K562 (cell line): Measurements from ENCODE around the gene TMEM132C. TPM values are rescaled to one million over a fixed set of nuclear protein-coding genes. Genes with fewer than 3 reads are reported as not detected.

Experiments used
- FOXP4 ChIP-seq: sonication (generic); formaldehyde crosslinking; IDR thresholded peaks from 2 replicates; pipeline ENCODE4 v1.8.0; 2022; ENCODE audit warnings: mild to moderate bottlenecking, missing genetic modification reagents, borderline replicate concordance
- MGA ChIP-seq: fragments of 450-650 bp; IDR thresholded peaks from 2 replicates; pipeline ENCODE4 v1.6.1; 2016; ENCODE audit warnings: mild to moderate bottlenecking, moderate library complexity
- SRF ChIP-seq, 2 experiments: fragments of 250-450, 450-650 bp in 1 of 2; sonication (Bioruptor Pico) in 1 of 2; sonication (generic) in 1 of 2; formaldehyde crosslinking; IDR thresholded peaks; 2 replicates each; pipeline versions ENCODE4 v1.5.0 to v1.5.1; 2020 to 2022; ENCODE audit warnings: mild to moderate bottlenecking in 1 of 2, missing genetic modification reagents in 1 of 2
- TGIF2 ChIP-seq: sonication (generic); formaldehyde crosslinking; IDR thresholded peaks from 2 replicates; pipeline ENCODE4 v1.8.1; 2022; ENCODE audit warnings: mild to moderate bottlenecking, missing genetic modification reagents, moderate library complexity
- ZBTB2 ChIP-seq: fragments of 450-650 bp; IDR thresholded peaks from 2 replicates; pipeline ENCODE4 v1.6.1; 2016; ENCODE audit warnings: antibody characterized with exemption
- ZSCAN29 ChIP-seq: fragments of 450-650 bp; IDR thresholded peaks from 2 replicates; pipeline ENCODE4 v1.6.1; 2017
- polyA plus RNA-seq, 8 experiments: library from polyadenylated mRNA; depleted of rRNA in 4 of 8; stranded (reverse) in 5 of 8; unstranded in 3 of 8; fragments of >200 nt; fragmentation: Nextera tagmentation in 2 of 8; fragmentation: Illumina TruSeq in 1 of 8; extraction: Ambion mirVana in 2 of 8; extraction: Trizol in 1 of 8; gene quantifications; 2 replicates each; pipeline versions ENCODE4 v1.2.1 to v1.2.3, GENCODE V29; 2011 to 2014; ENCODE audit warnings: inconsistent platforms in 1 of 8, missing spikeins in 1 of 8
- total RNA-seq, 7 experiments: library from RNA; depleted of rRNA in 6 of 7; stranded (reverse); fragments of >200 nt in 6 of 7; fragmentation: Illumina TruSeq in 2 of 7; extraction: Trizol in 2 of 7; gene quantifications; 2 replicates each; pipeline versions ENCODE4 v1.2.1 to v1.2.3, GENCODE V29; 2011 to 2021; ENCODE audit warnings: low replicate concordance in 1 of 7

The TMEM132C gene
- total and polyA plus RNA-seq, 9 of the 15 experiments (the other 6 are each of a cell fraction or from before 2014, with no cell fraction given) = not detected

GRCh38 chr12:128235635-128236417 lies 31.1 kb upstream of the TMEM132C start (continued):
- TF ChIP-seq FOXP4 (CRISPR knock-in tag) = no peak
- no peak for TF ChIP-seq ZSCAN29
- TF ChIP-seq MGA = no peak
- TF ChIP-seq ZBTB2 = no peak
- TF ChIP-seq TGIF2 = no peak
- TF ChIP-seq SRF (CRISPR knock-in tag; IDR thresholded peaks at IDR 0.05) = no peak
